AG09319 (cell line): ENCODE results near the gene KMT2D.

Experiments used
- DNase-seq: peaks from one replicate; pipeline ENCODE4 v3.0.0-alpha.2; 2010; ENCODE audit warnings: low read depth; ENCODE audit errors: extremely low read depth
- CTCF ChIP-seq: IDR thresholded peaks from 2 replicates; pipeline ENCODE4 v1.5.1; 2011; ENCODE audit warnings: low read depth, mild to moderate bottlenecking, inconsistent platforms, low read length, moderate library complexity

Gene KMT2D

GRCh38 chr12:49026101-49026500 is 34.5 kb downstream of the KMT2D start:
- TF ChIP-seq CTCF, result no peak
- no peak for DNase-seq

DNA sequence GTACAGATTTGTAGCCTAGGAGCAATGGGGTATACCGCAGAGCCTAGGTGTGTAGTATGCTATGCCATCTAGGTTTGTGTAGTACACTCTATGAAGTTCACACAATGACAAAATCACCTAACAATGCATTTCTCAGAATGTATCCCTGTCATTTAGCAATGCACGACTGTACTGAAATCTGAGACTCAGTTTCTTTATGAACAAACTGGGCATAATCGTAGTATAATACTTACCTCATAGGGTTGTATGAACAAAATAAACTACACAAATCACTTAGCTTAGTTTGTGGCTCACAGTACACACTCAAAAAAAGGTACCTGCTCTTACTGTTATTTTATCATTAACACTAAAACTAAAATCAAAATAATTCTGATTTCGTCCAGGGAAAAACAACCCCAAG is 35.1 kb downstream of the KMT2D start:
- TF ChIP-seq CTCF, result no peak
- no peak for DNase-seq

GRCh38 chr12:49024543-49024942 is 36.1 kb downstream of the KMT2D start:
- no peak for DNase-seq
- no peak for TF ChIP-seq CTCF

GRCh38 chr12:49023812-49024211 is 36.8 kb downstream of the KMT2D start:
- DNase-seq, result no peak
- TF ChIP-seq CTCF, result no peak

GRCh38 chr12:49022558-49023178 is 37.9 kb downstream of the KMT2D start:
- no peak for TF ChIP-seq CTCF
- no peak for DNase-seq

DNA sequence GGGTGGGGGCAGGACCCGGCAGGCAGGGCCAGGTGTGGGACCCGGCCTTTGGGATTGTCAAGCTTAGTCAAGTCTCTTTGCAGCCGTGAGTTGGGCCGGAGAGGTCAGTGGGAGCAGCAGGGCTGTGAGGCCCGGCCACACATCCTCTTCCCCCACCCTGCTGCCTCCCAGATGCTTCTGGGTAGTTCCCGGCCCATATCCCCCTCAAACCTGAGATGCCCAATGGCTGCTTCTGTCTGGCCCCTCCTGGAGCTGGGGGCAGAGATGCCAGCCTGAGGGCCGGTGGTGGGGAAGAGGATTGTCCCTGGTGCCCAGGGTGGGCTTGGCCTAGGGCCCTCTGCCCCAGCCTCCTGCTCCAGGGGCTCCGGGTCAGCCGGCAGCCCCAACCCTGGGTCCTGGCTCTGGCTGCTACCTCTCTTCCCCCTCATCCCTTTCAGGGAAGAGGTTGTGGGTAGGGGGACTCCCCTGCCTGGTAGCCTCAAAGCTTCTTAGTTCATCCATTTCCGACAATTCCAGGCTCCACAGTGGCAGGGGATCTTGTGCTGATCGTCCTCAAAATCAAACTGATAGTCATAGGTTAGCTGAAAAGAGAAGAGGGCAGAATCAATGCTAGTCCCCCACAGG is 39.2 kb downstream of the KMT2D start:
- no peak for DNase-seq
- no peak for TF ChIP-seq CTCF

- DNase-seq, result no peak
- TF ChIP-seq CTCF, result no peak
These were observed 40.2 kb downstream of the KMT2D start for GRCh38 chr12:49020441-49020840.
